Measurements from ENCODE around the gene C1orf210. TPM values are rescaled to one million over a fixed set of nuclear protein-coding genes. Genes with fewer than 3 reads are reported as not detected.

The C1orf210 gene
- total and polyA plus RNA-seq, 2 donors (not counting 1 experiment from before 2014, with no cell fraction given) = not detected

DNA sequence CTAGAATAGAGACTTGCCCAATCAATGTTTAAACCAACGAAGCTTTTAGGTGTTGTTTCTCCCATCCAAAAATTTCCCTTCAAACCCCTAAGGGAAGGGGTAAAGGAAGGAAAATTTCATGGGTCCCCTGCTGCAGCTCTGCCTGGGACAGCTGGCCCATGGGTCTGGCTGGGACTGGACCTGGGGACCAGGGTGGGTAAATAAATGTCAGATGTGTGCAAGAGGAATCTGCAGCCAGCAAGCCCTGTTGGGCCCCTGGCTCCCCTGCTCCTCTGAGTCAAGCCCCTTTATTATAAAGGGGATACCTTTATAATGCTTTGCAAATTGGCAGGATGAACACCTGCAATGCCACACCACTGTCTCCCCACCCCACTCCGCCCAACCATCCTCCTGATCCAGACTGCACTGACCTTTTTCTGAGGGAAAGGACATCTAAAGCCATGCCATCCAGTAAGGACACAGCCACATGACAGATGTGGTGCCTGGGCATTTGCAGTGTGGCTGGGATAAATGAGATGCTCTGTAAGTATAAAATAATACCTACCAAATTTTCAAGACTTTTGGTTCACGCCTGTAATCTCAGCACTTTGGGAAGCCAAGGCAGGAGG, 17.5 kb downstream of the C1orf210 start:
- Histone ChIP-seq H3K79me2 (ENCODE audit: control insufficient read depth, insufficient read depth, low read length) (no peaks in the 10 kb centered on the region), H3K27me3 (replicated peaks in 1 of 4; ENCODE audit: control extremely low read depth in 1 of 4, control insufficient read depth in 3 of 4, insufficient read depth in 4 of 4, low read length in 3 of 4) (peaks cover 0 to 14% (median 4%) of the 10 kb centered on the region in 4 experiments), H3K9me3 (ENCODE audit: control extremely low read depth in 1 of 3, control insufficient read depth in 2 of 3, insufficient read depth in 1 of 3, low read length in 2 of 3) (peaks cover 0 to 4% (median 0%) of the 10 kb centered on the region in 3 donors), H3K9ac (ENCODE audit: low read length) (no peak overlapping the region), H3K4me2 (replicated peaks; ENCODE audit: low read depth, low read length, poor library complexity, severe bottlenecking) (no peak overlapping the region), H4K20me1 (ENCODE audit: control insufficient read depth, insufficient read depth, low read length, poor library complexity, severe bottlenecking) (no peaks in the 10 kb centered on the region), H3K36me3 (replicated peaks in 1 of 2; ENCODE audit: control extremely low read depth in 1 of 2, control insufficient read depth in 1 of 2, extremely low read depth in 1 of 2, insufficient read depth in 2 of 2, low read length in 1 of 2) (no peaks in the 10 kb centered on the region), H3K4me3 (ENCODE audit: control extremely low read depth in 1 of 5, extremely low read depth in 1 of 5, insufficient read depth in 1 of 5, low read depth in 2 of 5, low read length in 4 of 5) (no peak overlapping the region), H3K27ac (ENCODE audit: low read length in 2 of 2) (no peak overlapping the region), H3K4me1 (ENCODE audit: control insufficient read depth in 2 of 2, insufficient read depth in 2 of 2, low read length in 2 of 2) (peaks cover 10 to 11% of the 10 kb centered on the region in 2 donors), H2AFZ (ENCODE audit: insufficient read depth, low read depth, low read length, poor library complexity, severe bottlenecking) (no peak overlapping the region)
- Mint-ChIP-seq H3K27ac (no peak overlapping the region), H3K27me3 (peaks cover 24% of the 10 kb centered on the region), H3K9me3 (ENCODE audit: insufficient read depth) (peaks cover 3% of the 10 kb centered on the region), H3K4me1 (peaks cover 18% of the 10 kb centered on the region), H3K4me3 (no peak overlapping the region)
- ChIA-PET CTCF (no interaction called here), POLR2A (no interaction called here)
- WGBS (ENCODE audit: insufficient coverage) = no CpG with 5 or more reads among the region's 3 CpGs
- ATAC-seq (ENCODE audit: low read depth) (no peak), DNase-seq (no peak)
- intact Hi-C loops (cut with micrococcal nuclease) = no loop called here
- TF ChIP-seq EZH2 (IDR thresholded peaks at IDR 0.05; ENCODE audit: borderline replicate concordance, insufficient read depth, low read depth, low read length, poor library complexity, severe bottlenecking) = no peak
- TF ChIP-seq, protein P1, sequence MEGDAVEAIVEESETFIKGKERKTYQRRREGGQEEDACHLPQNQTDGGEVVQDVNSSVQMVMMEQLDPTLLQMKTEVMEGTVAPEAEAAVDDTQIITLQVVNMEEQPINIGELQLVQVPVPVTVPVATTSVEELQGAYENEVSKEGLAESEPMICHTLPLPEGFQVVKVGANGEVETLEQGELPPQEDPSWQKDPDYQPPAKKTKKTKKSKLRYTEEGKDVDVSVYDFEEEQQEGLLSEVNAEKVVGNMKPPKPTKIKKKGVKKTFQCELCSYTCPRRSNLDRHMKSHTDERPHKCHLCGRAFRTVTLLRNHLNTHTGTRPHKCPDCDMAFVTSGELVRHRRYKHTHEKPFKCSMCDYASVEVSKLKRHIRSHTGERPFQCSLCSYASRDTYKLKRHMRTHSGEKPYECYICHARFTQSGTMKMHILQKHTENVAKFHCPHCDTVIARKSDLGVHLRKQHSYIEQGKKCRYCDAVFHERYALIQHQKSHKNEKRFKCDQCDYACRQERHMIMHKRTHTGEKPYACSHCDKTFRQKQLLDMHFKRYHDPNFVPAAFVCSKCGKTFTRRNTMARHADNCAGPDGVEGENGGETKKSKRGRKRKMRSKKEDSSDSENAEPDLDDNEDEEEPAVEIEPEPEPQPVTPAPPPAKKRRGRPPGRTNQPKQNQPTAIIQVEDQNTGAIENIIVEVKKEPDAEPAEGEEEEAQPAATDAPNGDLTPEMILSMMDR (IDR thresholded peaks at IDR 0.05) = no peak

DNA sequence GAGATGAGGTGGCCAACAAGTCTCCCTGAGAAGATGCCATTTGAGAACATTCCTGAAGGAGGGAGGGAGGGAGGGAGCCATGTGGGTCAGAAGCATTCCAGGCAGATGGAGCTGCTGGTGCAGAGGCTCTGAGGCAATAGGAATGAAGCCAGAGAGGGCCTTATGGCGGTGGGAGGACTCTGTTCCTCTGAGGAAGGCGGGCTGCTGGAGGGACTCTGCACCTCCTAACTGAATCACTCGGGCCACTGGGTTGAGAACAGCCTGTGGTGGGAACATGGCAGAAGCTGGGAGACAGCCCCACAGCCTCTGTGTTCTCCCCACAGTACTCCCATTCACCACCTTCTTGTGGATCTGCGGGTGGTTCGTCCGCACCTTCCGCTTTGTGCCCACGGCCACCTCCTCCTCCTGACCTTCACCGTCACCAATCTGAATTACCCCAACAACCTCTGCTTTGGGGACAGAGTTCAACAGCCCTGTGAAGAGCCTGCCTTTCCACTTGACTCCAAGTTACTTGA, 18.0 kb downstream of the C1orf210 start:
- no peak overlapping the region for H3K27ac Mint-ChIP-seq
- TF ChIP-seq, protein P1 (IDR thresholded peaks at IDR 0.05) = no peak
- H3K4me1 Mint-ChIP-seq = peaks cover 18% of the 10 kb centered on the region
- no peak overlapping the region for H3K4me3 ChIP-seq (ENCODE audit: control extremely low read depth in 1 of 5, extremely low read depth in 1 of 5, insufficient read depth in 1 of 5, low read depth in 2 of 5, low read length in 4 of 5)
- peaks cover 5% of the 10 kb centered on the region for H3K9me3 Mint-ChIP-seq (ENCODE audit: insufficient read depth)
- H3K4me2 ChIP-seq (replicated peaks; ENCODE audit: low read depth, low read length, poor library complexity, severe bottlenecking) = no peak overlapping the region
- ATAC-seq (ENCODE audit: low read depth) = no peak
- no peak for DNase-seq
- peaks cover 0 to 4% (median 0%) of the 10 kb centered on the region in 3 donors for H3K9me3 ChIP-seq (ENCODE audit: control extremely low read depth in 1 of 3, control insufficient read depth in 2 of 3, insufficient read depth in 1 of 3, low read length in 2 of 3)
- intact Hi-C loops (cut with micrococcal nuclease) = no loop called here
- peaks cover 10 to 11% of the 10 kb centered on the region in 2 donors for H3K4me1 ChIP-seq (ENCODE audit: control insufficient read depth in 2 of 2, insufficient read depth in 2 of 2, low read length in 2 of 2)
- no peak overlapping the region for H3K4me3 Mint-ChIP-seq
- H3K9ac ChIP-seq (ENCODE audit: low read length) = no peak overlapping the region
- ChIA-PET CTCF (no interaction called here), POLR2A (no interaction called here)
- H3K36me3 ChIP-seq (replicated peaks in 1 of 2; ENCODE audit: control extremely low read depth in 1 of 2, control insufficient read depth in 1 of 2, extremely low read depth in 1 of 2, insufficient read depth in 2 of 2, low read length in 1 of 2) = no peaks in the 10 kb centered on the region
- H4K20me1 ChIP-seq (ENCODE audit: control insufficient read depth, insufficient read depth, low read length, poor library complexity, severe bottlenecking) = no peaks in the 10 kb centered on the region
- WGBS (ENCODE audit: insufficient coverage) = 96% methylated on average over 8 of the region's 9 CpGs
- peaks cover 24% of the 10 kb centered on the region for H3K27me3 Mint-ChIP-seq
- H2AFZ ChIP-seq (ENCODE audit: insufficient read depth, low read depth, low read length, poor library complexity, severe bottlenecking) = no peak overlapping the region
- no peaks in the 10 kb centered on the region for H3K79me2 ChIP-seq (ENCODE audit: control insufficient read depth, insufficient read depth, low read length)
- H3K27me3 ChIP-seq (replicated peaks in 1 of 4; ENCODE audit: control extremely low read depth in 1 of 4, control insufficient read depth in 3 of 4, insufficient read depth in 4 of 4, low read length in 3 of 4) = peaks cover 0 to 14% (median 4%) of the 10 kb centered on the region in 4 experiments
- no peak overlapping the region for H3K27ac ChIP-seq (ENCODE audit: low read length in 2 of 2)
